ENCODE measurements around the gene DSG2. TPM values are rescaled to one million over a fixed set of nuclear protein-coding genes. Genes with fewer than 3 reads are reported as not detected.

The DSG2 gene
- total RNA-seq, 1 experiment from 2014 or later = 123 TPM

- peak overlapping the region; percentile 77 for H3K4me2 ChIP-seq (ENCODE audit: low read length)
- no peak for DNase-seq (ENCODE audit: low read depth, low spot score)
- no peaks in the 10 kb centered on the region for H3K27me3 ChIP-seq (ENCODE audit: insufficient read depth, low read length)
- peaks cover 57 to 59% of the 10 kb centered on the region in 2 experiments for H3K4me1 ChIP-seq (ENCODE audit: control insufficient read depth in 1 of 2, insufficient read depth in 2 of 2, low read length in 2 of 2)
- H3K9me2 ChIP-seq (ENCODE audit: insufficient read depth) = no peaks in the 10 kb centered on the region
- peak overlapping the region in 1 of 2 experiments; percentile 39; a peak in 1 of 4 replicates for H3K4me3 ChIP-seq (replicated peaks in 1 of 2; ENCODE audit: low read depth in 1 of 2, low read length in 2 of 2)
- peak overlapping the region; percentile 36 for H3K27ac ChIP-seq (ENCODE audit: low read depth, low read length)
- no peaks in the 10 kb centered on the region for H3K9me3 ChIP-seq (ENCODE audit: control insufficient read depth in 1 of 2, insufficient read depth in 1 of 2, low read depth in 1 of 2, low read length in 2 of 2)
- no TSS peak for BruUV-seq (replicated peaks)
- RAD21 ChIA-PET (ENCODE audit: low non-redundant PET in 1 of 2, low total read pairs in 2 of 2, uncharacterized antibody in 2 of 2, unreplicated experiment in 2 of 2) = no interaction called here
- peak; percentile 89 for ATAC-seq
- H2AFZ ChIP-seq (ENCODE audit: low read depth, low read length, poor library complexity, severe bottlenecking) = no peak overlapping the region
- peak overlapping the region; percentile 49 for H3K9ac ChIP-seq (ENCODE audit: low read length)
- CTCF ChIA-PET = interaction anchor here (1.0 to 1.5 kb wide), 2 partner anchors 15 to 88 kb away, joined by 3 read pairs; no protein-coding TSS in a partner anchor
- intact Hi-C loops (cut with micrococcal nuclease) = loop anchor here (2.0 to 5.0 kb wide), 3 partner anchors 87 to 515 kb away; partner anchors contain the start of gene DSC2
- peaks cover 93% of the 10 kb centered on the region for H3K79me2 ChIP-seq (ENCODE audit: insufficient read depth, low read length)
- H4K20me1 ChIP-seq (ENCODE audit: insufficient read depth) = no peaks in the 10 kb centered on the region; the same call in 1 of the 2 replicates
- POLR2A ChIA-PET = interaction anchor here (0.6 kb wide), 1 partner anchor 13 kb away, joined by 5 read pairs; no protein-coding TSS in a partner anchor
- H3K36me3 ChIP-seq (ENCODE audit: control insufficient read depth in 1 of 2, insufficient read depth in 2 of 2, low read length in 2 of 2) = 0 out of 4 replicates have a peak, but pooled peaks cover 0 to 3% of the 10 kb centered on the region in 2 experiments
- TF ChIP-seq RAD21 (IDR thresholded peaks at IDR 0.05; ENCODE audit: low read depth) = no peak
- TF ChIP-seq ELF1 (IDR thresholded peaks at IDR 0.05; ENCODE audit: borderline replicate concordance, low read depth) = peak; percentile 49
- TF ChIP-seq ZBTB33 (IDR thresholded peaks at IDR 0.05; ENCODE audit: extremely low read depth, insufficient replicate concordance, low read length) = no peak
- no peak for TF ChIP-seq POLR2A (IDR thresholded peaks at IDR 0.05; ENCODE audit: borderline replicate concordance, extremely low read depth, insufficient read depth, insufficient read length)
- TF ChIP-seq EGR1 (IDR thresholded peaks at IDR 0.05; ENCODE audit: low read depth) = no peak
- 0 out of 2 replicates have a peak, but pooled peaks have one; percentile 21 for TF ChIP-seq CEBPB (IDR thresholded peaks at IDR 0.05; ENCODE audit: low read depth)
- peak; percentile 65 for TF ChIP-seq JUND (IDR thresholded peaks at IDR 0.05)
- no peak for TF ChIP-seq SRF (IDR thresholded peaks at IDR 0.05; ENCODE audit: low read depth)
- no peak for TF ChIP-seq EZH2 (IDR thresholded peaks at IDR 0.05)
- peak; percentile 94 for TF ChIP-seq MAX (IDR thresholded peaks at IDR 0.05)
- no peak for TF ChIP-seq ZFX (IDR thresholded peaks at IDR 0.05)
- TF ChIP-seq ATF3 (IDR thresholded peaks at IDR 0.05) = no peak
- peak; percentile 34; the same call in 1 of the 2 replicates for TF ChIP-seq POLR2AphosphoS5 (IDR thresholded peaks at IDR 0.05; ENCODE audit: low read depth, low read length)
- peak; percentile 55; the same call in 1 of the 2 replicates for TF ChIP-seq SP1 (IDR thresholded peaks at IDR 0.05; ENCODE audit: low read depth)
- TF ChIP-seq TCF7L2 (IDR thresholded peaks at IDR 0.05; ENCODE audit: borderline replicate concordance, extremely low read depth, insufficient read depth, insufficient read length) = no peak
- peak; percentile 45; the same call in 1 of the 2 replicates for TF ChIP-seq CBX3 (IDR thresholded peaks at IDR 0.05; ENCODE audit: low read depth)
- TF ChIP-seq CTCF (IDR thresholded peaks at IDR 0.05 in 2 of 3, conservative IDR thresholded peaks at IDR 0.05 in 1 of 3; ENCODE audit: borderline replicate concordance in 1 of 3, insufficient read depth in 1 of 3, low read depth in 2 of 3, low read length in 2 of 3) = no peak
- 0 out of 2 replicates have a peak, but pooled peaks have one; percentile 29 for TF ChIP-seq SIN3A (IDR thresholded peaks at IDR 0.05; ENCODE audit: low read depth)
- no peak for TF ChIP-seq YY1 (IDR thresholded peaks at IDR 0.05; ENCODE audit: extremely low read depth, insufficient replicate concordance, low read depth, low read length)
- TF ChIP-seq FOSL1 (IDR thresholded peaks at IDR 0.05; ENCODE audit: low read depth) = no peak
These were observed 14.3 kb downstream of the DSG2 start for GRCh38 chr18:31512203-31512764.

Measured in HCT116 (cell line).